ENCODE measurements around the gene DAZAP2. TPM values are rescaled to one million over a fixed set of nuclear protein-coding genes. Genes with fewer than 3 reads are reported as not detected.
"Not testable (repeated sequence)": the region's sequence is repeated elsewhere in the genome, so short reads cannot be mapped to it uniquely, and the experiment has no call there.

DAZAP2 gene
- total and polyA plus RNA-seq, 4 donors: 66.0 to 218 (median 135) TPM

DNA sequence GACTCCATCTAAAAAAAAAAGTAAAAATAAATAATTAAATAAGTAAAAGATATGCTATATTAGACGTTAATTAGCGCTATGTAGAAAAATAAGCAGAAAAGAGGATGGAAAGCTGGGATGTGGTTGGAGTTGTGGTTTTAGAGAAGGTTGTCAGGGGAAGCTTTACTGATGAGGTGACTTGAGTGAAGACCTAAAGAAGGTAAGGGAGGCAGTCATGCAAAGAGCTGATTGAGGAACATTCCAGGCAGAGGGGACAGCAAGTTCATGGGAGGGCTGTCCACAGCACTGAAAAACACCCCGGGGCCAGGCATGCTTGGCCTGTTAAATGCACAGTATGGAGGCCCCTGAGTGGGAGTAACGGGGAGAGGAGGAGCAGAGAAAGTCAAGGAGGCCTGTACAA is 15.9 kb downstream of the DAZAP2 start:
- H3K4me3 ChIP-seq (ENCODE audit: low read depth in 1 of 3, low read length in 3 of 3): no peak overlapping the region
- 95% methylated on average over 4 of the region's 4 CpGs for whole genome bisulfite sequencing
- no peaks in the 10 kb centered on the region for H3K36me3 ChIP-seq (ENCODE audit: control insufficient read depth in 4 of 4, insufficient read depth in 3 of 4, low read depth in 1 of 4, low read length in 3 of 4)
- H3K4me1 ChIP-seq (ENCODE audit: control insufficient read depth in 4 of 4, insufficient read depth in 4 of 4, low read length in 3 of 4): no peaks in the 10 kb centered on the region
- no peak overlapping the region for H3K27ac ChIP-seq (ENCODE audit: low read depth in 1 of 2, low read length in 2 of 2)
- DNase-seq (ENCODE audit: low spot score): no peak
- H3K9ac ChIP-seq (ENCODE audit: low read depth in 1 of 2, low read length in 2 of 2): no peak overlapping the region
- H3K27me3 ChIP-seq (ENCODE audit: control insufficient read depth in 4 of 4, insufficient read depth in 4 of 4, low read length in 3 of 4): no peaks in the 10 kb centered on the region
- H3K9me3 ChIP-seq (ENCODE audit: control insufficient read depth in 4 of 4, low read length in 3 of 4): no peaks in the 10 kb centered on the region
- no peak for TF ChIP-seq TAF1 (conservative IDR thresholded peaks at IDR 0.05)
- no peak for TF ChIP-seq SP1 (IDR thresholded peaks at IDR 0.05)
- TF ChIP-seq, protein P1, sequence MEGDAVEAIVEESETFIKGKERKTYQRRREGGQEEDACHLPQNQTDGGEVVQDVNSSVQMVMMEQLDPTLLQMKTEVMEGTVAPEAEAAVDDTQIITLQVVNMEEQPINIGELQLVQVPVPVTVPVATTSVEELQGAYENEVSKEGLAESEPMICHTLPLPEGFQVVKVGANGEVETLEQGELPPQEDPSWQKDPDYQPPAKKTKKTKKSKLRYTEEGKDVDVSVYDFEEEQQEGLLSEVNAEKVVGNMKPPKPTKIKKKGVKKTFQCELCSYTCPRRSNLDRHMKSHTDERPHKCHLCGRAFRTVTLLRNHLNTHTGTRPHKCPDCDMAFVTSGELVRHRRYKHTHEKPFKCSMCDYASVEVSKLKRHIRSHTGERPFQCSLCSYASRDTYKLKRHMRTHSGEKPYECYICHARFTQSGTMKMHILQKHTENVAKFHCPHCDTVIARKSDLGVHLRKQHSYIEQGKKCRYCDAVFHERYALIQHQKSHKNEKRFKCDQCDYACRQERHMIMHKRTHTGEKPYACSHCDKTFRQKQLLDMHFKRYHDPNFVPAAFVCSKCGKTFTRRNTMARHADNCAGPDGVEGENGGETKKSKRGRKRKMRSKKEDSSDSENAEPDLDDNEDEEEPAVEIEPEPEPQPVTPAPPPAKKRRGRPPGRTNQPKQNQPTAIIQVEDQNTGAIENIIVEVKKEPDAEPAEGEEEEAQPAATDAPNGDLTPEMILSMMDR (IDR thresholded peaks at IDR 0.05; ENCODE audit: low read depth, low read length, missing input control): no peak
- TF ChIP-seq EGR1 (IDR thresholded peaks at IDR 0.05; ENCODE audit: low read depth in 2 of 2): no peak
- TF ChIP-seq, protein P2, sequence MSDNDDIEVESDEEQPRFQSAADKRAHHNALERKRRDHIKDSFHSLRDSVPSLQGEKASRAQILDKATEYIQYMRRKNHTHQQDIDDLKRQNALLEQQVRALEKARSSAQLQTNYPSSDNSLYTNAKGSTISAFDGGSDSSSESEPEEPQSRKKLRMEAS (IDR thresholded peaks at IDR 0.05): no peak
- TF ChIP-seq NR2F2 (IDR thresholded peaks at IDR 0.05): no peak
- TF ChIP-seq RAD21 (IDR thresholded peaks at IDR 0.05): no peak
- TF ChIP-seq JUND (IDR thresholded peaks at IDR 0.05): no peak
- TF ChIP-seq, protein P3, sequence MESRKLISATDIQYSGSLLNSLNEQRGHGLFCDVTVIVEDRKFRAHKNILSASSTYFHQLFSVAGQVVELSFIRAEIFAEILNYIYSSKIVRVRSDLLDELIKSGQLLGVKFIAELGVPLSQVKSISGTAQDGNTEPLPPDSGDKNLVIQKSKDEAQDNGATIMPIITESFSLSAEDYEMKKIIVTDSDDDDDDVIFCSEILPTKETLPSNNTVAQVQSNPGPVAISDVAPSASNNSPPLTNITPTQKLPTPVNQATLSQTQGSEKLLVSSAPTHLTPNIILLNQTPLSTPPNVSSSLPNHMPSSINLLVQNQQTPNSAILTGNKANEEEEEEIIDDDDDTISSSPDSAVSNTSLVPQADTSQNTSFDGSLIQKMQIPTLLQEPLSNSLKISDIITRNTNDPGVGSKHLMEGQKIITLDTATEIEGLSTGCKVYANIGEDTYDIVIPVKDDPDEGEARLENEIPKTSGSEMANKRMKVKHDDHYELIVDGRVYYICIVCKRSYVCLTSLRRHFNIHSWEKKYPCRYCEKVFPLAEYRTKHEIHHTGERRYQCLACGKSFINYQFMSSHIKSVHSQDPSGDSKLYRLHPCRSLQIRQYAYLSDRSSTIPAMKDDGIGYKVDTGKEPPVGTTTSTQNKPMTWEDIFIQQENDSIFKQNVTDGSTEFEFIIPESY (IDR thresholded peaks at IDR 0.05): no peak
- no peak for TF ChIP-seq GABPA (IDR thresholded peaks at IDR 0.05 in 1 of 2, conservative IDR thresholded peaks at IDR 0.05 in 1 of 2)
- TF ChIP-seq FOXA1 (IDR thresholded peaks at IDR 0.05): no peak

DNA sequence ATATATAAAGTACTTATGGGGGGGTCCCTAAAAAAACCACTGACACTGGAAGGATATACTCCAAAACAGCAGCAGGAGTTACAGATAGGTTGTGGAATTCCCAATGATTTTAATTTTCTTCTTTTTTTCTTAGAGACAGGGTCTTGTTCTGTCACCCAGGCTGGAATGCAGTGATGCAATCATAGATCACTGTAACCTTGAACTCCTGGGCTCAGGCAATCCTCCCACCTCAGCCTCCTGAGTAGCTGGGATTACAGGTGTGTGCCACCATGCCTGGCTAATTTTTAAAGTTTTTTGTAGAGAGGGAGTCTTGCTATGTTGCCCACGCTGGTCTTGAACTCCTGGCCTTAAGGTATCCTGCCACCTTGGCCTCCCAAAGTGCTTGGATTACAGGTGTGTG is 21.0 kb downstream of the DAZAP2 start:
- H3K27ac ChIP-seq (ENCODE audit: low read depth in 1 of 2, low read length in 2 of 2); H3K4me3 ChIP-seq (ENCODE audit: low read depth in 1 of 3, low read length in 3 of 3); H3K4me1 ChIP-seq (ENCODE audit: control insufficient read depth in 4 of 4, insufficient read depth in 4 of 4, low read length in 3 of 4); H3K9ac ChIP-seq (ENCODE audit: low read depth in 1 of 2, low read length in 2 of 2); H3K36me3 ChIP-seq (ENCODE audit: control insufficient read depth in 4 of 4, insufficient read depth in 3 of 4, low read depth in 1 of 4, low read length in 3 of 4); DNase-seq (ENCODE audit: low spot score); H3K27me3 ChIP-seq (ENCODE audit: control insufficient read depth in 4 of 4, insufficient read depth in 4 of 4, low read length in 3 of 4); H3K9me3 ChIP-seq (ENCODE audit: control insufficient read depth in 4 of 4, low read length in 3 of 4): not testable (repeated sequence)
- WGBS: 100% methylated on average over 1 of the region's 1 CpG

DNA sequence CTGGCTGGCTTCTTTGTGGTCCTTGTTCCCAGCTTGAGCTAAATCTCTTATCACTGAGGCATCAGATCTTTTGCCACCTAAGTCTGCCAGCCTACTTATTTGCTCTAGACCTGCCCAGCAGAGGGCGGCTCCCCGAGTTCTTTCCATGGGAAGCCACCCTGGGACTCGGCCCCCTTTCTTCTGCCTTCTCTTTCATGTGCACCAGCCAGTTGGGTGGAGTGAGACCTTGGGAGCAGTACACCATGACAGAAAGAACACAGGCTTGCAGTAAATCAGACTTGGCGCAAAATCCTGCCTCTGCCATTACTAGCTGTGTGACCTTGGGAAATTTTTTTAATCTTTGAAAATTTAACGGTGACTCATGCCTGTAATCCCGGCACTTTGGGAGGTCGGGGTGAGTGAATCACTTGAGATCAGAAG is 24.1 kb downstream of the DAZAP2 start:
- Histone ChIP-seq H3K9me3 (ENCODE audit: control insufficient read depth in 4 of 4, low read length in 3 of 4) (no peaks in the 10 kb centered on the region), H3K27me3 (ENCODE audit: control insufficient read depth in 4 of 4, insufficient read depth in 4 of 4, low read length in 3 of 4) (no peaks in the 10 kb centered on the region), H3K4me3 (ENCODE audit: low read depth in 1 of 3, low read length in 3 of 3) (no peak overlapping the region), H3K27ac (ENCODE audit: low read depth in 1 of 2, low read length in 2 of 2) (no peak overlapping the region), H3K4me1 (ENCODE audit: control insufficient read depth in 4 of 4, insufficient read depth in 4 of 4, low read length in 3 of 4) (no peaks in the 10 kb centered on the region), H3K36me3 (ENCODE audit: control insufficient read depth in 4 of 4, insufficient read depth in 3 of 4, low read depth in 1 of 4, low read length in 3 of 4) (no peaks in the 10 kb centered on the region), H3K9ac (ENCODE audit: low read depth in 1 of 2, low read length in 2 of 2) (no peak overlapping the region)
- DNase-seq (ENCODE audit: low spot score): no peak
- WGBS: 70% methylated on average over 7 of the region's 7 CpGs
- no peak for TF ChIP-seq FOXA2 (IDR thresholded peaks at IDR 0.05)
- TF ChIP-seq FOXA1 (IDR thresholded peaks at IDR 0.05): no peak
- no peak for TF ChIP-seq RXRA (IDR thresholded peaks at IDR 0.05)
- peak in 1 of 2 donors; percentile 47 for TF ChIP-seq RAD21 (IDR thresholded peaks at IDR 0.05)
